Common myeloid progenitor, CD34-positive (primary cell): ENCODE measurements around the gene CELF5.

Experiments
- CTCF ChIA-PET: fragments of 350-600 bp; sonication (Branson Sonifier 250); formaldehyde crosslinking; loops from one replicate; lab custom pipeline; 2021; ENCODE audit warnings: antibody characterized with exemption; lab: Charles Lee
- POLR2A ChIA-PET: fragments of 350-600 bp; sonication (Branson Sonifier 250); formaldehyde crosslinking; loops from one replicate; lab custom pipeline; 2021; ENCODE audit warnings: antibody characterized with exemption; lab: Charles Lee
- DNase-seq, 3 donors: peaks; one replicate each; pipeline versions ENCODE4 v3.0.0 to v3.0.0-alpha.2; 2013
- H3K27ac ChIP-seq, 2 experiments: 1 replicate in 1 of 2; 2 replicates in 1 of 2; pipeline ENCODE4 v1.7.0; 2013; ENCODE audit warnings: inconsistent platforms in 2 of 2, low read length in 2 of 2, mild to moderate bottlenecking in 2 of 2, low read depth in 1 of 2, moderate library complexity in 1 of 2; ENCODE audit not compliant: severe bottlenecking in 2 of 2, insufficient read depth in 1 of 2, poor library complexity in 1 of 2
- H3K27me3 ChIP-seq, 5 experiments: replicated peaks in 2 of 5; 1 replicate in 3 of 5; 2 replicates in 2 of 5; pipeline versions ENCODE4 v1.6.1 to v1.7.0; 2013; ENCODE audit warnings: low read length in 4 of 5, mild to moderate bottlenecking in 2 of 5, moderate library complexity in 2 of 5, inconsistent platforms in 1 of 5; ENCODE audit not compliant: insufficient read depth in 5 of 5, control insufficient read depth in 4 of 5
- H3K36me3 ChIP-seq, 4 experiments: 1 replicate in 2 of 4; 2 replicates in 2 of 4; pipeline versions ENCODE4 v1.6.1 to v1.7.0; 2013; ENCODE audit warnings: low read length in 3 of 4, control low read depth in 1 of 4, mild to moderate bottlenecking in 1 of 4; ENCODE audit not compliant: control insufficient read depth in 4 of 4, insufficient read depth in 4 of 4
- H3K4me1 ChIP-seq, 4 experiments: 1 replicate in 3 of 4; 2 replicates in 1 of 4; pipeline versions ENCODE4 v1.6.1 to v1.7.1; 2013; ENCODE audit warnings: low read length in 3 of 4, mild to moderate bottlenecking in 3 of 4, control low read depth in 1 of 4, inconsistent platforms in 1 of 4, moderate library complexity in 1 of 4; ENCODE audit not compliant: control insufficient read depth in 4 of 4, insufficient read depth in 4 of 4; ENCODE audit errors: control extremely low read depth in 1 of 4
- H3K4me3 ChIP-seq, 7 experiments: 1 replicate in 4 of 7; 2 replicates in 3 of 7; pipeline versions ENCODE4 v1.5.1 to v1.7.0; 2013; ENCODE audit warnings: mild to moderate bottlenecking in 7 of 7, low read length in 6 of 7, moderate library complexity in 6 of 7, inconsistent platforms in 2 of 7, low read depth in 2 of 7, control low read depth in 1 of 7; ENCODE audit not compliant: insufficient read depth in 4 of 7, control insufficient read depth in 1 of 7; ENCODE audit errors: extremely low read depth in 1 of 7
- H3K9me3 ChIP-seq, 5 experiments: 1 replicate in 4 of 5; 2 replicates in 1 of 5; pipeline versions ENCODE4 v1.6.1 to v1.7.1; 2013; ENCODE audit warnings: low read length in 4 of 5, mild to moderate bottlenecking in 2 of 5, inconsistent platforms in 1 of 5, low read depth in 1 of 5, moderate library complexity in 1 of 5; ENCODE audit not compliant: control insufficient read depth in 4 of 5, insufficient read depth in 2 of 5; ENCODE audit errors: control extremely low read depth in 1 of 5
- WGBS: methylation state at CpG from one replicate; pipeline ENCODE4 v1.1.5; 2013; ENCODE audit not compliant: insufficient coverage; 5-methylcytosine and 5-hydroxymethylcytosine counted together

CELF5 gene

DNA sequence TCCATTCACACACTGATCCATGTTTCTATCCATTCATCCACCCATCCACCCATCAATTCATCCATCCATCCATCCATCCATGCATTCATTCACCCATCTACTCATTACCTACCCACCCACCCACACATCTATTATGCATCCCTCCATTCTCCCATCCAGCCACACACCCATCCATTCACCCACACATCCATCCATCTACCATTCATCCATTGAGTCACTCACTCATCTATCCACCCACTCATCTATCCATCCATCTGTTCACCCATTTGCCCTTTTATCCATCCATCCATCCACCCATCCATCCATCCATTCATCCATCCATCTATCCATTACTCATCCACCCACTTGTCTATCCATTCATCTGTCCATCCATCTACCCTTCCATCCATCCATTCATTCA lies 30.1 kb downstream of the CELF5 start:
- ChIA-PET CTCF (no interaction called here), POLR2A (no interaction called here)
- Histone ChIP-seq H3K4me1 (no peaks in the 10 kb centered on the region), H3K9me3 (peaks cover 0 to 9% (median 3%) of the 10 kb centered on the region in 5 experiments), H3K27me3 (peaks cover 0 to 8% (median 2%) of the 10 kb centered on the region in 5 experiments), H3K27ac (no peak overlapping the region), H3K4me3 (no peak overlapping the region), H3K36me3 (no peaks in the 10 kb centered on the region)
- no peak for DNase-seq

DNA sequence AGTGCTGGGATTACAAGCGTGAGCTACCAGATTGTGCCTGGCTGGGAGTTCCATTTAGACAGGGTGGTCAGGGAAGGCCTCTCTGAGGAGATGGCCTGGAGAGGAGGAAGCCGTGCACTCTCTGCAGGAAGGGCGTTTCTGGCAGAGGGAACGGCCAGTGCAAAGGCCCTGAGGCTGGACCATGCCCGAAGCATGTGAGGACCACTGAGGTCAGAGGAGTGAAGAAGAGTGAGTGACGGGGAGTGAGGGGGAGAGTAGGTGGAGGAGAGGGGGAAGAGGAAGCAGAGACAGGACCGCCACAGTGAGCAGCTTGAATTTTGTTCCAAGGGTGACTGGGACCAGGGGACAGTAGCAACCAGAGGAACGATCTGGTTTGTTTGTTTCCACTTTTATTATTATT lies 32.6 kb downstream of the CELF5 start:
- H3K36me3 ChIP-seq, result no peaks in the 10 kb centered on the region
- CTCF ChIA-PET, result no interaction called here

DNA sequence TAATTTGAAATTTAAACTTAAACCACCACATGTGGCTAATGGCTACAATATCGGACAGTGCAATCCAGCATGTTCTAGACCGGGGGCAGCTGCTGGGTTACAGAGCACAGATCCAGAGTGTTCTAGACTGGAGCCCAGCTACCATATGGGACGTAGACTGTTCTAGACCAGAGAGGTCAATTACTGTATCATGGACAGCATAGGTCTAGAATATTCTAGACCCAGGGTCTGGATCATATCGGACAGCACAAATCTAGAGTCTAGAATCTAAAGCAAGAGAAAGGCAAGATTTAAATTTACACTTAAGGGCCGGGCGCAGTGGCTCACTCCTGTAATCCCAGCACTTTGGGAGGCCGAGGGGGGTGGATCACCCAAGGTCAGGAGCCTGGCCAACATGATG lies 37.9 kb downstream of the CELF5 start:
- H3K27me3 ChIP-seq, result peaks cover 0 to 10% (median 4%) of the 10 kb centered on the region in 5 experiments
- ChIA-PET POLR2A (no interaction called here), CTCF (no interaction called here)
- DNase-seq, result no peak
- no peak overlapping the region for H3K27ac ChIP-seq
- WGBS, result 91% methylated on average over 7 of the region's 7 CpGs
- H3K4me3 ChIP-seq, result no peak overlapping the region
- no peaks in the 10 kb centered on the region for H3K36me3 ChIP-seq
- no peaks in the 10 kb centered on the region for H3K4me1 ChIP-seq
- H3K9me3 ChIP-seq, result peaks cover 0 to 3% (median 0%) of the 10 kb centered on the region in 5 experiments

More for the DNA sequence above, 32.6 kb downstream of the CELF5 start:
- WGBS, result 90% methylated on average over 6 of the region's 8 CpGs
- no peak for DNase-seq
- Histone ChIP-seq H3K27ac (no peak overlapping the region), H3K4me3 (no peak overlapping the region), H3K9me3 (peaks cover 0 to 9% (median 3%) of the 10 kb centered on the region in 5 experiments), H3K27me3 (peaks cover 0 to 8% (median 2%) of the 10 kb centered on the region in 5 experiments), H3K4me1 (no peaks in the 10 kb centered on the region)
- POLR2A ChIA-PET, result no interaction called here

- H3K27me3 ChIP-seq, result peaks cover 0 to 22% (median 9%) of the 10 kb centered on the region in 5 experiments
- no peak overlapping the region for H3K4me3 ChIP-seq
- WGBS, result 94% methylated on average over 6 of the region's 9 CpGs
- H3K27ac ChIP-seq, result no peak overlapping the region
- CTCF ChIA-PET, result interaction anchor here (0.7 kb wide), 1 partner anchor 11 kb away, joined by 3 read pairs; no protein-coding TSS in a partner anchor
- H3K36me3 ChIP-seq, result no peaks in the 10 kb centered on the region
- no peaks in the 10 kb centered on the region for H3K4me1 ChIP-seq
- DNase-seq, result no peak
- POLR2A ChIA-PET, result no interaction called here
- H3K9me3 ChIP-seq, result peaks cover 0 to 3% (median 0%) of the 10 kb centered on the region in 5 experiments
Measured at GRCh38 chr19:3263866-3264265, 39.4 kb downstream of the CELF5 start.

GRCh38 chr19:3265432-3265831 lies 41.0 kb downstream of the CELF5 start:
- WGBS, result 86% methylated on average over 5 of the region's 6 CpGs
- no peak for DNase-seq
- H3K27me3 ChIP-seq, result peaks cover 0 to 37% (median 19%) of the 10 kb centered on the region in 5 experiments
- no peaks in the 10 kb centered on the region for H3K36me3 ChIP-seq
- no peak overlapping the region for H3K4me3 ChIP-seq
- peaks cover 0 to 3% (median 0%) of the 10 kb centered on the region in 5 experiments for H3K9me3 ChIP-seq
- ChIA-PET POLR2A (no interaction called here), CTCF (interaction anchor here (2.0 kb wide), 1 partner anchor 10 kb away, joined by 7 read pairs; no protein-coding TSS in a partner anchor)
- H3K27ac ChIP-seq, result no peak overlapping the region
- no peaks in the 10 kb centered on the region for H3K4me1 ChIP-seq

DNA sequence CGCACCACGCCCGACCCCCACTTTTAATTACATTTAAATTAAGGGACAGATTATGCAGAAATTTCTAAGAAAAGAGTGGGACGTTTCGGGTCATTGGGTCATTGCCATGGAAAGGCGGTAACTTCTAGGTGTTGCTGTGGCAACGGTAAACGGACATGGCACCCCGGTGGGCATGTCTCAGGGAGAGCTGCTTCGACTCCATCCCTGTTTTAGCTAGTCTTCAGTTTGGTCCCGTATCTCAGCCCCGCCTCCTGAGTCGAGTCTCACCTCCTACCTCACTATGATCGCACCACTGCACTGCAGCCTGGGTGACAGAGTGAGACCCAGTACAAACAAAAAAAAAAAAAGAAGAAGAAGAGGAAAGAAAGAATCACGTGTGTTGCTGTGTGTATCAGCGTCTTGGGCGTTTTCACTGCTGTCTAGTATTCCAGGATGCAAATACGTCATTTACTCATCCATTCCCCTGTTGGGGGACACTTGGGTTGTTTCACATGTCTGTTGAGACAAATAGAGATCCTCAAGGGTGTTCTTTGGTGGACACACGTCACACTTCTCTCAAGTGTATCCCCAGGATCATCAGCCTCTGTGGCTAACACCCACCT lies 41.7 kb downstream of the CELF5 start:
- DNase-seq, result no peak
- H3K4me3 ChIP-seq, result no peak overlapping the region
- H3K27ac ChIP-seq, result no peak overlapping the region
- WGBS, result 95% methylated on average over 5 of the region's 19 CpGs
- H3K36me3 ChIP-seq, result no peaks in the 10 kb centered on the region
- peaks cover 0 to 3% (median 0%) of the 10 kb centered on the region in 5 experiments for H3K9me3 ChIP-seq
- H3K27me3 ChIP-seq, result peaks cover 0 to 44% (median 19%) of the 10 kb centered on the region in 5 experiments
- H3K4me1 ChIP-seq, result peaks cover 0 to 2% (median 0%) of the 10 kb centered on the region in 4 experiments
- POLR2A ChIA-PET, result no interaction called here
- CTCF ChIA-PET, result interaction anchor here (2.0 kb wide), 1 partner anchor 9 kb away, joined by 7 read pairs; no protein-coding TSS in a partner anchor

- Histone ChIP-seq H3K36me3 (no peaks in the 10 kb centered on the region), H3K27ac (no peak overlapping the region), H3K4me3 (no peak overlapping the region), H3K4me1 (peaks cover 0 to 2% (median 0%) of the 10 kb centered on the region in 4 experiments), H3K9me3 (peaks cover 0 to 3% (median 0%) of the 10 kb centered on the region in 5 experiments), H3K27me3 (peaks cover 0 to 52% (median 19%) of the 10 kb centered on the region in 5 experiments)
- 57% methylated on average over 21 of the region's 30 CpGs for WGBS
- POLR2A ChIA-PET, result no interaction called here
- CTCF ChIA-PET, result no interaction called here
- no peak for DNase-seq
Measured at GRCh38 chr19:3266792-3267514, 42.5 kb downstream of the CELF5 start.
